Measurements from ENCODE around the gene BACH2. TPM values are rescaled to one million over a fixed set of nuclear protein-coding genes. Genes with fewer than 3 reads are reported as not detected.
"Not testable (repeated sequence)": the region's sequence is repeated elsewhere in the genome, so short reads cannot be mapped to it uniquely, and the experiment has no call there.

The BACH2 gene
- total RNA-seq, 4 donors from 2014 or later = 9.3 to 34.5 (median 11.1) TPM

- 73 to 79% methylated on average over 4 of the region's 4 CpGs for WGBS, 2 donors
- no peak for DNase-seq (ENCODE audit: low spot score in 2 of 2)
- intact Hi-C loops (cut with DNase I; ENCODE audit: low total_unique reads) = no loop called here
These were observed 229.9 kb downstream of the BACH2 start for GRCh38 chr6:90066697-90067096.

GRCh38 chr6:90065173-90065572 is 231.5 kb downstream of the BACH2 start:
- 86 to 93% methylated on average over 2 of the region's 2 CpGs for WGBS, 2 donors
- no peak overlapping the region for H3K4me3 ChIP-seq (ENCODE audit: low read depth, poor library complexity, severe bottlenecking)
- no peak for TF ChIP-seq CTCF (IDR thresholded peaks at IDR 0.05)
- no peak for TF ChIP-seq POLR2A (IDR thresholded peaks at IDR 0.05)
- intact Hi-C loops (cut with DNase I; ENCODE audit: low total_unique reads) = no loop called here
- DNase-seq (ENCODE audit: low spot score in 2 of 2) = no peak

More at GRCh38 chr6:90066697-90067096, 229.9 kb downstream of the BACH2 start:
- TF ChIP-seq POLR2A (IDR thresholded peaks at IDR 0.05) = no peak
- no peak overlapping the region for H3K4me3 ChIP-seq (ENCODE audit: low read depth, poor library complexity, severe bottlenecking)

GRCh38 chr6:90062667-90063066 is 234.0 kb downstream of the BACH2 start:
- intact Hi-C loops (cut with DNase I; ENCODE audit: low total_unique reads) = no loop called here
- no peak for TF ChIP-seq POLR2A (IDR thresholded peaks at IDR 0.05)
- TF ChIP-seq CTCF (IDR thresholded peaks at IDR 0.05) = no peak
- WGBS, 2 donors = 24 to 33% methylated on average over 2 of the region's 2 CpGs
- DNase-seq (ENCODE audit: low spot score in 2 of 2) = no peak
- no peak overlapping the region for H3K4me3 ChIP-seq (ENCODE audit: low read depth, poor library complexity, severe bottlenecking)

- 46 to 62% methylated on average over 4 of the region's 4 CpGs for WGBS, 2 donors
- intact Hi-C loops (cut with DNase I; ENCODE audit: low total_unique reads) = no loop called here
- TF ChIP-seq POLR2A (IDR thresholded peaks at IDR 0.05) = no peak
- TF ChIP-seq CTCF (IDR thresholded peaks at IDR 0.05) = no peak
- H3K4me3 ChIP-seq (ENCODE audit: low read depth, poor library complexity, severe bottlenecking) = no peak overlapping the region
- no peak for DNase-seq (ENCODE audit: low spot score in 2 of 2)
These were observed 234.6 kb downstream of the BACH2 start for GRCh38 chr6:90062051-90062450.

GRCh38 chr6:90059178-90059577 is 237.5 kb downstream of the BACH2 start:
- DNase-seq (ENCODE audit: low spot score in 2 of 2); H3K4me3 ChIP-seq (ENCODE audit: low read depth, poor library complexity, severe bottlenecking); intact Hi-C loops (cut with DNase I; ENCODE audit: low total_unique reads): not testable (repeated sequence)
- 66 to 91% methylated on average over 3 of the region's 3 CpGs for WGBS, 2 donors

- DNase-seq (ENCODE audit: low spot score in 2 of 2); intact Hi-C loops (cut with DNase I; ENCODE audit: low total_unique reads); H3K4me3 ChIP-seq (ENCODE audit: low read depth, poor library complexity, severe bottlenecking): not testable (repeated sequence)
- 89 to 100% methylated on average over 1 of the region's 1 CpG for WGBS, 2 donors
These were observed 240.7 kb downstream of the BACH2 start for GRCh38 chr6:90055924-90056323.

GRCh38 chr6:90054193-90054592 is 242.4 kb downstream of the BACH2 start:
- DNase-seq (ENCODE audit: low spot score in 2 of 2); H3K4me3 ChIP-seq (ENCODE audit: low read depth, poor library complexity, severe bottlenecking); intact Hi-C loops (cut with DNase I; ENCODE audit: low total_unique reads): not testable (repeated sequence)
- 95% methylated on average over 12 of the region's 12 CpGs for WGBS, 2 donors

GRCh38 chr6:90053614-90054013 is 243.0 kb downstream of the BACH2 start:
- WGBS, 2 donors = 94 to 96% methylated on average over 5 of the region's 5 CpGs
- TF ChIP-seq POLR2A (IDR thresholded peaks at IDR 0.05) = no peak
- no peak for TF ChIP-seq CTCF (IDR thresholded peaks at IDR 0.05)
- no peak overlapping the region for H3K4me3 ChIP-seq (ENCODE audit: low read depth, poor library complexity, severe bottlenecking)
- intact Hi-C loops (cut with DNase I; ENCODE audit: low total_unique reads) = no loop called here
- no peak for DNase-seq (ENCODE audit: low spot score in 2 of 2)
